8988T (cell line): Measurements from ENCODE around the gene TPM3.
"Not testable (repeated sequence)": the region's sequence is repeated elsewhere in the genome, so short reads cannot be mapped to it uniquely, and the experiment has no call there.

Source experiments
- DNase-seq: peaks from one replicate; pipeline ENCODE4 v3.0.0; 2011

Gene TPM3

GRCh38 chr1:154158307-154159125 lies 33.4 kb downstream of the TPM3 start:
- no peak for DNase-seq

- DNase-seq = no peak
These were observed 34.2 kb downstream of the TPM3 start for GRCh38 chr1:154157520-154158306.

- DNase-seq = no peak
These were observed 36.6 kb downstream of the TPM3 start for GRCh38 chr1:154155251-154155650.

- DNase-seq = no peak
These were observed 37.2 kb downstream of the TPM3 start, which contains the start of gene NUP210L for GRCh38 chr1:154154534-154155191. TSS of gene NUP210L (minus strand) at chr1:154155073.

- no peak for DNase-seq
These were observed 37.8 kb downstream of the TPM3 start for GRCh38 chr1:154154053-154154452.

GRCh38 chr1:154151311-154151710 lies 40.6 kb downstream of the TPM3 start:
- no peak for DNase-seq

- DNase-seq = no peak
These were observed 43.1 kb downstream of the TPM3 start for GRCh38 chr1:154148807-154149206.

GRCh38 chr1:154147505-154147904 lies 44.4 kb downstream of the TPM3 start:
- not testable (repeated sequence) for DNase-seq

GRCh38 chr1:154145986-154146385 lies 45.9 kb downstream of the TPM3 start:
- DNase-seq = no peak

GRCh38 chr1:154142358-154142757 lies 49.5 kb downstream of the TPM3 start:
- DNase-seq = no peak

GRCh38 chr1:154141240-154141639 lies 50.7 kb downstream of the TPM3 start:
- no peak for DNase-seq

GRCh38 chr1:154137888-154138287 lies 54.0 kb downstream of the TPM3 start:
- DNase-seq = no peak

GRCh38 chr1:154133256-154133655 lies 58.6 kb downstream of the TPM3 start:
- DNase-seq = no peak

- no peak for DNase-seq
These were observed 62.4 kb downstream of the TPM3 start for GRCh38 chr1:154129391-154129970.

GRCh38 chr1:154123205-154123604 lies 68.7 kb downstream of the TPM3 start:
- not testable (repeated sequence) for DNase-seq

- DNase-seq = no peak
These were observed 74.3 kb downstream of the TPM3 start for GRCh38 chr1:154117642-154118041.

- DNase-seq = no peak
These were observed 76.7 kb downstream of the TPM3 start for GRCh38 chr1:154115180-154115579.
